Left ventricle myocardium superior (tissue), 1 donor: ENCODE results near the gene NEK5. TPM values are rescaled to one million over a fixed set of nuclear protein-coding genes. Genes with fewer than 3 reads are reported as not detected.
"Not testable (repeated sequence)": the region's sequence is repeated elsewhere in the genome, so short reads cannot be mapped to it uniquely, and the experiment has no call there.

Experiments
- ATAC-seq: fragments of 200-7000 bp; cut with Tn5 transposase; one replicate; pipeline ENCODE4 v1.9.1; 2020; ENCODE audit warnings: mild to moderate bottlenecking, moderate library complexity
- DNase-seq: peaks from one replicate; pipeline ENCODE4 v3.0.0-alpha.2; 2020
- intact Hi-C: fragments of 100-400 bp; cut with micrococcal nuclease; formaldehyde crosslinking; loops from one replicate; pipeline ENCODE4 v1.11.0; 2022
- total RNA-seq: library from RNA; stranded (reverse); fragmentation: NEBNext Ultra II Directional; extraction: Animal tissue kit (Norgen Biotek cat#: 25700); gene quantifications from one replicate; pipeline ENCODE4 v1.2.1, GENCODE V29; 2021
- donor health status: DM: no; HTN: yes; CAD: no; lungs with severe emphysema.

The NEK5 gene
- total RNA-seq, 1 donor from 2014 or later = 0.25 TPM

DNA sequence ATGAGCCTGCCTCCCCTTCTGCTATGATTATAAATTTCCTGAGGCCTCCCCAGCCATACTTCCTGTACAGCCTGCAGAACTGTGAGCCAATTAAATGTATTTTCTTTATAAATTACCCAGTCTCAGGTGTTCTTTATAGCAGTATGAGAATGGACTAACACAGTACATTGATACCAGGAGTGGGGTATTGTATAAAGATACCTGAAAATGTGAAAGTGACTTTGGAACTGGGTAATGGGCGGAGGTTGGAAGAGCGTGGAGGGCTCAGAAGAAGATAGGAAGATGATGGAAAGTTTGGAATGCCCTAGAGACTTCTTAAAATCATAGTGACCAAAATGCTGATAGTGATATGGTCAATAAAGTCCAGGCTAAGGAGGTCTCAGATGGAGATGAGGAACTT is 32.8 kb downstream of the NEK5 start:
- DNase-seq = no peak
- intact Hi-C loops = no loop called here
- ATAC-seq = no peak

DNA sequence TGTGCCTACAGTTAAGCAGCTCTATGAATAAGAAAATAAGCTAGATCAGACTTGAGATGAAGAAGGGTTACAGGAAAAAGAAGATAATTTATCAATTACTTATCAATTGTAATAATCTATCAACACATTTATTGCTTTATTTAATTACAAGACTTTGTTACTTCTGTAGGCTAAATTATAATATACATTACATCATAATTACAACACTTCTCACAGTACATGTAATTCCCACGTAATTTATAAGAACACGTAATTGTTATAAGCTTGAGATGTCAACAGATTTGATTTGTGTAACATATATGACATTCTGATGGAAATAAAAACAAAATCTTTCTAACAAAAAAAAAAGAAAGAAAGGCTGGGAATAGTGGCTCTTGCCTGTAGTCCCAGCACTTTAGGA is 36.8 kb downstream of the NEK5 start:
- intact Hi-C loops = no loop called here
- DNase-seq = no peak
- ATAC-seq = no peak

DNA sequence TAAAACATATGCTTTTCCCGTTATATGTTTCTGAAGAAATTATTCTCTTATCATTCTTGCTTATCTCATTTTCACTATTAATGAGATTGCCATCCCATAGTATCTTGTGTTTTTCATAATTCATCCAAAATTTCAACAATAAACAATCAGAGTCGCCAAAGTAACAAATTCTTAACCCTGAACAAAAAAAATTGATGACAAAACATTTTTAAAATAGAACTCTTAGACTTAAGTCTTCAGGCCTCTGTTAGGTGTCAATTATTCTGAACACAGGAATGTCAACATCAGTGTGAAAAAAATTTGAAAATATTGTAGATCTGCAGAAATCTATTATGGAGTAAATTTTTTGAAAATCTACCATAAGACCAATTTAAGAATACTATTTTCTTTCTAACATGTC is 37.4 kb downstream of the NEK5 start:
- ATAC-seq = no peak
- intact Hi-C loops = no loop called here

DNA sequence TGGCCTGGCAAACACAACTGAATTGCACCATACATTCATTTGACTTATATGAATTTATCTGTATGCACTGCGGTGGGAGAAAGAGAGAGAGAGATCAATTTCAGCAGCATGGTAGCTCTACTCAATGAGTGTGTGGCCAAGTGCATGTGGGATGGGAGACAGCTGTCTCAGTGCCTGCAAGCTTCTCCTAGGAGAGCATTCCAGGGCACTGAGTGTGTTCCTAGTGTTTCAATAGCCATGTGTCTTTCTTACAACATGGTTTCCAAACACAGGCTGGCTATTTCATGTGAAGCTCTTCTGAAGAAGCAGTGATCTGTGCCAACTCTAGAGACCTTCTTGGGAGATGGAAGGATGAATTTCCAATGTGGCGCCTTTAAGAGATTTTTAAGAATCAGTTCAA is 43.5 kb downstream of the NEK5 start:
- intact Hi-C loops = no loop called here
- ATAC-seq (no peak), DNase-seq (no peak)

More for the DNA sequence above, 37.4 kb downstream of the NEK5 start:
- no peak for DNase-seq

DNA sequence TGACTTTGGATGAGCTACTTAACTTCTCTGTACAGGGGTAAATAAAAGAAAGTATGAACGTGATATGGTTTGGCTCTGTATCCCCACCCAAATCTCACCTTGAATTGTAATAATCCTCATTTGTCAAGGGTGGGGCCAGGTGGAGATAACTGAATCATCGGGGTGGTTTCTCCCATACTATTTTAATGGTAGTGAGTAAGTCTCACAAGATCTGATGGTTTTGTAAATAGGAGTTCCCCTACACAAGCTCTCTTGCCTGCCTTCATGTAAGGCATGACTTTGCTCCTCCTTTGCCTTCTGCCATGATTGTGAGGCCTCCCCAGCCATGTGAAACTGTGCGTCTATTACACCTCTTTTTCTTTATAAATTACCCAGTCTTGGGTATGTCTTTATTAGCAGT is 43.9 kb downstream of the NEK5 start:
- ATAC-seq, DNase-seq, intact Hi-C loops: not testable (repeated sequence)

DNA sequence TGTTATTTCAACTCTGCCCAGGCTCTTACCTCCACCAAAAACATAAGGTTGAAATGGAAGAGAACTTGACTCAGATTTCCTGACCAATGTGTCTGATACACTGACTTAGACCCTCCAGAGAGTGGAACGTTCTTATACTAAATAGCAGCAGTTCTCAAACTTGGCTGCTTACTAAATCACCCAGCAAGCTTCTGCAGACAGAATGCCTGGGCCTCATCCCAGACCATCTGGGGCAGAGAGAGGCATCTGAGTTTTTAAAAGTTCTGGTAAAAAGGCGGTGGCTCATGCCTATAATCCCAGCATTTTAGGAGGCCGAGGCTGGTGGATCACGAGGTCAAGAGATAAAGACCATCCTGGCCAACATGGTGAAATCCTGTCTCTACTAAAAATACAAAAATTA is 46.3 kb downstream of the NEK5 start:
- no peak for ATAC-seq
- DNase-seq = no peak
- intact Hi-C loops = no loop called here

DNA sequence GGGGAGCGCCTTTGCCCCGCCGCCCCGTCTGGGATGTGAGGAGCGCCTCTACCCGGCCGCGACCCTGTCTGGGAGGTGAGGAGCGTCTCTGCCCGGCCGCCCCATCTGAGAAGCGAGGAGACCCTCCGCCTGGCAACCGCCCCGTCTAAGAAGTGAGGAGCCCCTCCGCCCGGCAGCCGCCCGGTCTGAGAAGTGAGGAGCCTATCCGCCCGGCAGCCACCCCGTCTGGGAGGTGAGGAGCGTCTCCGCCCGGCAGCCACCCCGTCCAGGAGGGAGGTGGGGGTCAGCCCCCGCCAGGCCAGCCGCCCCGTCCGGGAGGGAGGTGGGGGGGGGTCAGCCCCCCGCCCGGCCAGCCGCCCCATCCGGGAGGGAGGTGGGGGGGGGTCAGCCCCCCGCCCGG is 49.0 kb downstream of the NEK5 start:
- intact Hi-C loops, ATAC-seq: not testable (repeated sequence)

DNA sequence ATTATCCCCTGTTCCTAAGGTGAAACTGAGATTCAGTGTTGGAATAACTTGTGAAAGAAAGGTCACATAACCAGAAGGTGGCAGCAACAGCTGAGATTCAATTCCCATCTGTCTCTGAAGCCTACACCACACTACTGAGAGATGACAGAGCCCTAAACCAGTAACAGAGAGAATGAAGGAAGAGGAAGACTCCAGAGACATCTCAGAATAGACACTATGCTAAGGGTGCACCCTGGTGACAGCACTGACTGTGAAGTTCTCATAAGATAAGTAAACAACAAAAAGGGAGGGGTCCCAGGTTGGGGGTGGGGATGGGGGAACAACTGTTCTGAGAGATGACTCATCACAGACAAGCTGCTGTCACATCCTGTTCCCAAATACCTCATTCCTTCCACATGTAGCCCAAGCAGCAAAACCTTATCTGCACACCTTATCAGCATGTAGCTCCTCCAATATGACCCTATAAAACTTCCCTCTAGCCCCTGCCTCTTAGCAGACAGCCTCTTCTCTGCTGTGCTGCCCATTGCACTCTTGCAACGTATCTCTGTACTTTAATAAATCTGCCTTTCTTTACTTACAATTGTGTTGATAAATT is 57.8 kb downstream of the NEK5 start:
- ATAC-seq (peak; percentile 57), DNase-seq (no peak)
- intact Hi-C loops = no loop called here

More for the DNA sequence above, 49.0 kb downstream of the NEK5 start:
- not testable (repeated sequence) for DNase-seq

DNA sequence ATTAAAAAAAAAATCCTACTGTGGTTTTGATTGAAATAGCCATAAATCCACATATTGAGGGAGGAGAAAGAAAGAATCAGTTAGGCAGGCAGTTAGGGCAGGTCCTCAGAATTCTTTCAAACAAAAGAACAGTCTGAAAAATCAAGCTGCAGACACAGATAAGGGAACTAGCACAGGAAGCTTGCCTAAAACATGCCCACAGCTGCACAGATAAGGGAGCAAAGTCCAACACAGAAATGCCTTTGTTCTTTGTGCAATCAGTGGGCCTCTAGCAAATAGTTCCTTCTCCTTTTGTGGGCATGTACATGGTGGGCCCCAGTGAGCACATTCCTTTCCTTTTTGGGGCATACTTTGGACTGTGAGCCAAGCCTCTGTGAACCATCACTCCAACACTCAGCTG is 61.6 kb downstream of the NEK5 start:
- intact Hi-C loops = no loop called here
- no peak for ATAC-seq
- no peak for DNase-seq

DNA sequence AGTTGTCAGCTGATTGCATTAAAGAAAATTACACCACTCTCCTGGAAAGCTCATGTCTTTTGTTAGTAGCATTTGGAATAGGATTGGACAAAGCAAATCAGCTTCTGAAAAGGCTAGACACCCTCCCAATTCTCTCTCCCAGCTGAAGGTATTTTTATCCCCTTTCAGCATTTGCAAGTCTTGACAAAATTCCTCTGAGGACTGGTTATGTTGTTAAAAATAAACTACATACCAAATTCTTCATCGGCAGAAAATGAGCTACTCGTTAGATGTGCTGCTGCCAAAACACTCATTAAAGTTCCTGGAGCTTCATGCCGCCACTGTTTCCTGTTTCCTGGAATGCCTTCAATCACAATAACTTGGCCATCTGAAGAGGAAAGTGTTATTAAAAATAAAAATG is 67.3 kb downstream of the NEK5 start:
- DNase-seq (no peak), ATAC-seq (peak; percentile 79)
- intact Hi-C loops = no loop called here

DNA sequence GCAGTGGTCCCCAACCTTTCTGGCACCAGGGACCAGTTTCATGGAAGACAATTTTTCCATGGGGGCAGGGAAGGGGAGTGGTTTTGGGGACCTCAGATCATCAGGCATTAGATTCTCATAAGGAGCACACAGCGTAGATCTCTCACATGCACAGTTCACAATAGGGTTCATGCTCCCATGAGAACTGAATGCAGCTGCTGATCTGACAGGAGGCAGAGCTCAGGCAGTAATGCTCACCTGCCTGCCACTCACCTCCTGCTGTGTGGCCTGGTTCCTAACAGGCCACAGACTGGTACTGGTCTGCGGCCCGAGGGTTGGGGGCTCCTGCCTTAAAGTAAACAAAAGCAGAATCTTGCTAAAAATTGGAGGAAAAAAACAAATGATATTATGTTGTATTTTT is 67.8 kb downstream of the NEK5 start:
- peak; percentile 24 for ATAC-seq
- intact Hi-C loops = not testable (repeated sequence)

DNA sequence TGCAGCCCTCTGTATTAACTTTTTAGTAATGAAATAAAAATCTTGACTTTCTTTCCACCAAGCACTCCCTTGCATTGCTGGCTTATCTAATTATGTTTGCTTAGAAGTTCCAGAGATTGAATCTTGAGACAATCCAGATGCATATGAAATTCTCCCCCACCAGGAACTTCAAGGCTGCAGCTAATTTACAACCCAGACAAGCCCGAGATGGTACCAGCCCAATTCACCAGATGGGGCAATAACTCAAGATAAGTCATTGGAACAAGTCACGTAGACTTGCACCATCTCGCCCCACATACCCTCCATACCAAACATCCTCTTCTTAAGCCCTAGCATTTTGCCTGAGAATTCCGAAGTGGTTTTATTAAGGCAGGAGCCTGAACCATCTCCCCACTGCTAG is 75.4 kb downstream of the NEK5 start:
- DNase-seq (no peak), ATAC-seq (no peak)
- intact Hi-C loops = no loop called here

More for the DNA sequence above, 67.8 kb downstream of the NEK5 start:
- DNase-seq = not testable (repeated sequence)

DNA sequence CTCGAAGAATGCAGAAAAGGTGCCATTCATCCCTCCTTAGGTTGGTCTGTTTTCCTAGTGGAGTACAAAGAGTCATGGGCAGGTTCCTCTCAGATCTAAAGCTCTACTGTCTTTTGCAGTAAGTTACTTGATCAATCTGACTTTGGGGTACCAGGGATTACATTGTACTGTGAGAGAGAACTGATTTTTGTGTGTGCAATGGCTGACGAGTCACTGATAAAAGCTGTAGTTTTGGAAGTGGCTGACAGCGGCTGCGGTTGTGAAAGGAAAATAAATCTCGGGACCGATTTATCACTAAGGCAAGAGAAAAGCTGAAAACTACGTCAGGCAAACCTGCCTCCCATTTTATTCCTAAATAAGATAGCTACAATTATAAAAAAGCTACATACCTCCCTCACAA is 77.5 kb downstream of the NEK5 start:
- DNase-seq (no peak), ATAC-seq (no peak)
- intact Hi-C loops = no loop called here

DNA sequence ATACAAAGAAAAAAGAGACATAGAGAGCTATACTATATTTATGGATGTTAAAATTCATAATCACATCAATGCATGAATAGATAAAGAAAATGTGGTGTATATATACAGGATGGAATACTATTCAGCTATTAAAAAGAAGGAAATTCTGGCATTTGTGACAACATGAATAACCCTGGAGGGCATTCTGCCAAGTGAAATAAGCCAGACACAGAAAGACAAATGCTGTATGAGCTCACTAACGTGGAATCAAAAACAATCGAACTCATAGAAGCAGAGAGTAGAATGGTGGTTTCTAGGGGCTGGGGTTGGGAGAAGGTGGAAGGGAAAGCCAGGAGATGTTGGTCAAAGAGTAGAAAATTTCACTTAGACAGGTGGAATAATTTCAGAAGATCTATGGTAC is 80.4 kb downstream of the NEK5 start:
- ATAC-seq (no peak), DNase-seq (no peak)
- intact Hi-C loops = no loop called here

DNA sequence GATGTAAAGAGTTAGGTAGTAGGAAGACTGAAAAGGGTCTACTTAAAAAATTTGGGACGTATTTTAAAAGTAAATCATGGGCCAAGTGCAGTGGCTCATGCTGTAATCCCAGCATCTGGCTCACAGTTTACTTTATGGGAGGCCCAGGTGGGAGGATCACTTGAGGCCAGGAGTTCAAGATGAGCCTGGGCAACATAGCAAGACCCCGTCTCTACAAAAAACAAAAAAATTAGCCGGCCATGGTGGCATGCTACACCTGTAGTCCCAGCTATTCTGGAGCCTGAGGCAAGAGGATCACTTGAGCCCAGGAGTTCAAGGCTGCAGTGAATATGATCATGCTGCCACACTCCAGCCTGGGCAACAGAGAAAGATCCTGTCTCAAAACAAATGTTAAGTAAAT is 81.4 kb downstream of the NEK5 start:
- intact Hi-C loops = no loop called here
- ATAC-seq = no peak
- no peak for DNase-seq

DNA sequence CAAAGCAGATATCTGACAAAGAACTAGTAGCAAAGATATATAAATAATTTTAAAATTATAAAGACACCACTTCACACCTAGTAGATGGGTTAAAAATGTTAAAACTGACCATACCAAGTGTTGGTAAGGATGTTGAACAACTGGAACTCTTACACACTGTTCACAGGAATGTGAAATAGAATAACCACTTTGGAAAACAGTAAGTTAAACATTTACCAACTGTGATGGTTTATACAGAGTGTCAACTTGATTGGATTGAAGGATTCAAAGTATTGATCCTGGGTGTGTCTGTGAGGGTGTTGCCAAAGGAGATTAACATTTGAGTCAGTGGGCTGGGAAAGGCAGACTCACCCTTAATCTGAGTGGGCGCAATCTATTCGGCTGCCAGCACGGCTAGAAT is 85.2 kb downstream of the NEK5 start:
- no peak for ATAC-seq
- no peak for DNase-seq
- intact Hi-C loops = no loop called here

DNA sequence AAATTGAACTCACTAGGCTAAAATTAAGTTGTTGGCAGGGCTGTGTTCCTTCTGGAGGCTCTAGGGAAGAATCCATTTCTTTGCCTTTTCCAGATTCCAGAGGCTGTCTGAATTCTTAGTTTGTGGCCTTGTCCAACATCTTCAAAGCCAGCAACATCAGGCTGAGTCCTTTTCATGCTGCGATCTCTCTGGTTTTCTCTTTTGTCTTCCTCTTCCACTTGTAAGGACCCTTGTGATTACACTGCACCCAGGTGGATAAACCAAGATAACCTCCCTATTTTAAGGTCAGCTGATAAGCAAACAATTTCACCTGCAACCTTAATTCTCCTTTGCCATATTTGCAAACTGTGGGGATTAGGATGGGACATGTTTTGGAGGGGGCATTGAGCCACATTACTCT is 92.8 kb downstream of the NEK5 start:
- DNase-seq (no peak), ATAC-seq (no peak)
- intact Hi-C loops = no loop called here

DNA sequence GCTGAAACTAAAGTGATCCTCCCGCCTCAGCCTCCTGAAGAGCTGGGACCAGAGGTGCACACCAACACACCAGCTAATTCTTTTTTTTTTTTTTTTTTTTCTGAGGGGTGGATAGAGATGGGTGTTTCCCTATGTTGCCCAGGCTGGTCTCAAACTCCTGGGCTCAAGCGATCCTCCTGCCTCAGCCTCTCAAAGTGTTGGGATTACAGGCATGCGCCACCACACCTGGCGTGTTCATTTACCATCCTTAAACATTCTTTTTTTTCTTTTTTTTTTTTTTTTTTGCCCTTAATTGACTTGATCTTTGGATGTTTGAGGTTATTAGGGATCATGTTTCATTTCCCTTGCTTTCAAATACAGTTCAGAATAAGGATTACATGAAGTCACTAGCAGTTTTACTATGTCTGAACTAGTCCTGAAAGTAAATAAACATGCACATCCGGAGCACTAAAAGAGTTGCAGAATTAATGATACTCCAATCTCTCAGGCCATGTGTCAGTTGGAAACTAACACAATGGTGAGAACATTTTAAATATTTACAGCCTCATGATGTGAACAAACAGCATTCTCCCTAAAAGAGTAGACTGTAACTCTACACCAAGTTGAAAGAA is 94.2 kb downstream of the NEK5 start:
- intact Hi-C loops = no loop called here
- ATAC-seq (no peak), DNase-seq (no peak)

DNA sequence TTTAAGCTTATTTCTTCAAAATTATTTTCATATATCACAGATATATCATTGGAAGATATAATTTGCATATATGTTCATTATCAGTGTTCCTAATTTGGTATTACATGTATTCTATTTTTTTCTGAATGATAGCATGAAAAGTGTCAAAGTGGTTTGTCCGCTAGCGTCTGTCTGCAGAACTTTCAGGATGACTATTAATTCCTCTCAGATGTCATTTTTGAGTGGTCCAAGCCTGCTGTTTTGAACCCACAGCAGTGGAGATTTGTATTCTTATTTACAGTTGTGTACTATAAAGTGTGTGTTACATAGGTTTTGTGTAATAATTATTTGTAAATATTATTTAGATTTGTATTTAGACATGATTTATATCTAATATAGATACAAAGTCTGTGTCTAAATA is 95.8 kb downstream of the NEK5 start:
- intact Hi-C loops = no loop called here
- ATAC-seq (no peak), DNase-seq (no peak)

DNA sequence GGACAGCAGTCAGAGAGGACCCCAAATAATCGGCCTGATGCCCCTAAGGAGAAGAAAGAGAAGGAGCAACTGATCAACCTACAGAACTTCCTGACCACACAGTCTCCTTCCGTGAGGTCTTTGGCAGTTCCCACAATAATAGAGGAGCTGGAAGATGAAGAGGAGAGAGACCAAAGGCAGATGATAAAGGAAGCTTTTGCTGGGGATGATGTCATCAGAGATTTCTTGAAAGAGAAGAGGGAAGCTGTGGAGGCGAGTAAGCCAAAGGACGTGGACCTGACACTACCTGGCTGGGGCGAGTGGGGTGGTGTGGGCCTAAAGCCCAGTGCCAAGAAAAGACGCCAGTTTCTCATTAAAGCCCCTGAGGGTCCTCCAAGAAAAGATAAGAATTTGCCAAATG is 98.5 kb downstream of the NEK5 start:
- DNase-seq, intact Hi-C loops, ATAC-seq: not testable (repeated sequence)

DNA sequence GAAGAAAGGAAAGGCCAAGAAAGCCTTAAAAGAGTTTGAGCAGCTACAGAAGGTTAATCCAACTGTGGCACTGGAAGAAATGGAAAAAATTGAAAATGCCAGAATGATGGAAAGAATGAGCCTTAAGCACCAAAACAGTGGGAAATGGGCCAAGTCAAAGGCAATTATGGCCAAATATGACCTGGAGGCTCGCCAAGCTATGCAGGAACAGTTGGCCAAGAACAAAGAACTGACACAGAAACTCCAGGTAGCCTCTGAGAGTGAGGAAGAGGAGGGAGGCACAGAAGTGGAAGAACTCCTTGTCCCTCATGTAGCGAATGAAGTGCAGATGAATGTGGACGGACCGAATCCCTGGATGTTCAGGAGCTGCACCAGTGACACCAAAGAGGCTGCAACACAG is 99.3 kb downstream of the NEK5 start:
- intact Hi-C loops = no loop called here
- DNase-seq = no peak
- no peak for ATAC-seq
